AG09319 (cell line): ENCODE data around the gene LOXHD1.

Source experiments
- DNase-seq: peaks from one replicate; pipeline ENCODE4 v3.0.0-alpha.2; 2010; ENCODE audit warnings: low read depth; ENCODE audit errors: extremely low read depth
- CTCF ChIP-seq: IDR thresholded peaks from 2 replicates; pipeline ENCODE4 v1.5.1; 2011; ENCODE audit warnings: low read depth, mild to moderate bottlenecking, inconsistent platforms, low read length, moderate library complexity

Gene LOXHD1

GRCh38 chr18:46696268-46696667, 39.2 kb upstream of the LOXHD1 start:
- DNase-seq: no peak
- TF ChIP-seq CTCF: no peak

- TF ChIP-seq CTCF: no peak
- no peak for DNase-seq
These were observed 37.0 kb upstream of the LOXHD1 start for GRCh38 chr18:46693996-46694395.

DNA sequence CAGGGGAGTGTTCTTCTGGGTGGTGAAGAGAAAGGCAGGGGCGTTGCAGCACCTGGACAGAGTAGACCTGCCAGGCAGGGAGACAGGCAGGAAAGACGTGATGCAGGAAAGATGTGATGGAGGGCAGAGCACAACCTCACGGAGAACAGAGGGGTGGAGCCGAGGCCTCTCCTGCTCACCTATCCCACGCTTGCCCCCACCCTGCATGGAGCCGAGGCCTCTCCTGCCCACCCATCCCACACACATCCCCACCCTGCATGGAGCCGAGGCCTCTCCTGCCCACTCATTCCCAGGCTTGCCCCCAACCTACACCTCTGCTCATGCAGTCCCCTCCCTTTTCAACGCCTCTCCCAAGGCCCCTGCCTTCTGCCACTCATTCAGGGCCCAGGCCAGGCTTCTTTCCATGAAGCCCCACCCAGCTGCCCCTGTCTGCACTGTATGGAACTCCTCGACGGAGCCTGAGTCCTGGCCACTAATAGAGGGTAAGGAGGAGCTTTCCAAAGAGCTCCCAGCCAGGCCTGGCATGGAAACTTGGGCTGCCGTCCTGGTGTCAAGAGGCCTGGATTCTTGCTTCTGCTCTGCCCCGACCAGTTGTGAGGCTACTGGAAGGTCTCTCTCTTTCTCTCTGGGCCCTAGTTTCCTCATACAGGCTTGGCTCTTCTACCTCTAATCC, 32.0 kb upstream of the LOXHD1 start:
- TF ChIP-seq CTCF: no peak
- no peak for DNase-seq

GRCh38 chr18:46686186-46686585, 29.2 kb upstream of the LOXHD1 start:
- DNase-seq: no peak
- no peak for TF ChIP-seq CTCF

- TF ChIP-seq CTCF: no peak
- DNase-seq: no peak
These were observed 26.2 kb upstream of the LOXHD1 start for GRCh38 chr18:46683252-46683651.

DNA sequence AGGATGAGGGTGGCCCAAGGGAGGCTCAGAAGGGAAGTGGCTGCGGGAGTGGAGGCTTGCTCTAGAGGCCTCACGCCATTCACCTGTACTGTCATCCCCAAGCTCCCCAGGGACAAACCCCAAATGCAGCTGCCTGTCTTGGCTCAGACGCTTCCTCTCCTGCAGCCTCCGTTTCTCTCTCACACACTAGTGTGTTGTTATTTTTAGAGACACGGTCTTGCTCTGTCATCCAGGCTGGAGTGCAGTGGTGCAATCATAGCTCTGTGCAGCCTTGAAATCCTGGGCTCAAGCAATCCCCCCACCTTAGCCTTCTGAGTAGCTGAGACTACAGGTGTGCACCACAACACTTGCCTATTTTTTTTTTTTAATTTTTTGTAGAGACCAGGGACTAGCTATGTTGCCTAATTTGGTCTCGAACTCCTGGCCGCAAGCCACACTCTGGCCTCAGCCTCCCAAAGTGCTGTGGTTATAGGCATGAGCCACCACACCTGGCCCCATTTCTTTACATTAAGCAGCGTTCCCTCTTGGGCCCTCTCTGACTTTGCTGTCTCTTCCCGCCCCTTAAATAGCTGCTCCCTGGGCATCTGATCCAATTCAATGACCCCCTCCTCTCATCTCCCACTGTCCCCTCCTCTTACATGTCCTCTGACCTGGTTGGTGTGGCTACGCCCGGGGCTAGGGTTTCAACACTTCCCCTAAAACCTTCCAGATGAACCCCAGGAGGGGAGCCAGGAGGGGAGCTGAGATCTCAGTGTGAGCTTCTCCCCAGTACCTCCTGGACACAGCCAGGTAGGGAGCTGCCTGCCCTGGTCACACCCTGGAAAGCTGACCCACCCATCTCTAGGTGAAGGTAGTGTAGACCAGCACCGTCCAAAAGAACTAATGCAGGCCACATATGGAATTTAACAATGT, 24.0 kb upstream of the LOXHD1 start:
- no peak for TF ChIP-seq CTCF
- DNase-seq: no peak
